Activated gamma-delta T cell treated with anti-CD3 and anti-CD28 coated beads, Interleukin-2, amount 50 U/mL, for 16 hours (primary cell): ENCODE data around the gene MGMT.

Source experiments
- DNase-seq: peaks from one replicate; pipeline ENCODE4 v3.0.0-alpha.2; 2020; ENCODE audit warnings: low read depth

MGMT gene

DNA sequence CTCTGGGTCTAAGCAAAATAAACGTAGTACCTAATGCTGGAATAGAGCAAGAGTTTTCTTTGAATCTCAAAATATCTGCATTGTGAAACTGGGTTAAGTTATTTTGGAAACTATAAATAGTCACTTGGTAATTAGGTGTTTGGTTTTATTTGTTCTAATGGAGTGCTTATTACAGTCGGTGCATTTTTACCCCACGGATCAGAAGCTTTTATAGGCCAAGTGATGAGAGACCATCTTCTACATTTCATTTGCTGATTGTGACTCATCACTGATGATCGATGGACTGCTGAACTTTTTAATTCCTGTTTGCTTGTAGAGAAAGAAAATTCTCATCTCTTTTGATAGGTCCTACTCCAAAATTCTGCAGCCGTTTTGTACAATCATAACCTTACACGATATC, 28.2 kb downstream of the MGMT start:
- no peak for DNase-seq

DNA sequence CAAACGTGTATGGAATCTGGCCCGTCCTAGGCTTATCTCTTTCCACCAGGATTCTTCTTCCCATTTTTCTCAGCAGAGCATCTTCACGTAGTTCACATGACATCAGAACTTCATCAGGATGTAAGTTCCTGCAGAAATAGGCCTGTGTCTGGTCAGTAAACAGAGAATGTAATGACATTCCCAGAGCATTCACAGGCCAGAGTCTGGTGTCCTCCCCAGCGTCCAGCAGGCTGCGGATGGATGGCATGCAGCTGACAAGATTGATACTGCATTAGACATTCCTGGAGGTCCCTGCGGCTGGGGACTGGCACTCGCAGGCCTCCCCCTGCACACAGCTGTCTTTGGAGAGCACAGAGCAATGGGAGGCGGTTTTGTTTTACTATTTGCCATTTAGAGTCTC, 28.7 kb downstream of the MGMT start:
- DNase-seq = no peak

DNA sequence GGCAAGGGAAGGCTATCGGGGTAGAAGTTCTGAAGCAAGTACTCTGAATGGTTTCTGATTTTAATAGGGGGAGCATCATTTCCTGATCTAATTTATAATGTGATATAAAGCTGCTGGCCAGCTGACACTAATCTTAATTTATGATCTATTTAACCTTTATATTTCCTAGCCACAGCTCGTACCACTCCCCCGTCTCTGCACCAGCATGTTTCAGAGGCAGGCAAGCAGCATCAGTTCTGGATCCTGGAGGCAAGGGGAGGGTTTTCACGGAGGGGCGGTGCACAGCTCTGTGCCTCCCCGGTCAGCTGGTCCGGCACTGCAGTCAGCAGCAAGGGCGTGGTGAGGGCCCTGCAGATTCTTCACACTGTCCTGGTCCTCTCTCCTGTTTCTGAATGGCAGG, 30.0 kb downstream of the MGMT start:
- no peak for DNase-seq

DNA sequence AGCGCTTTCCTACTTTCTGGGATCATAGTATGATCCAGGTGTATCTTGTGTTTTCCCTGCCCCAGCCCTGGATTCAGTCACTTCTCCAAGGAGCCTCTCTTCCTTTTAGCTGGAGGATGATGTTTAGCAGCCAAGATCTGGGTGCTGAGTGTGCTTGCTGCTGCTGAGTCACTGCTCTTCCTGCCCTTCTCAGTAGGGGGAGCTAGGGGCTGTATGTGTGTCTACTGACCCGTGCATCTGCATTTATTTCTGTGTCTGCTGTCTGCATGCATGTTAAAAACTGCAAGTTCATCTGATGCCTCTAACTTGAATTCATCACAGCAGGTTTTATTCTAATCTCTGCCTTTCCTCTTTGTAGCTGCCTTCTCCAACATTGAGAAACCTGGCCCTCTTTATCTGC, 31.6 kb downstream of the MGMT start:
- no peak for DNase-seq

DNA sequence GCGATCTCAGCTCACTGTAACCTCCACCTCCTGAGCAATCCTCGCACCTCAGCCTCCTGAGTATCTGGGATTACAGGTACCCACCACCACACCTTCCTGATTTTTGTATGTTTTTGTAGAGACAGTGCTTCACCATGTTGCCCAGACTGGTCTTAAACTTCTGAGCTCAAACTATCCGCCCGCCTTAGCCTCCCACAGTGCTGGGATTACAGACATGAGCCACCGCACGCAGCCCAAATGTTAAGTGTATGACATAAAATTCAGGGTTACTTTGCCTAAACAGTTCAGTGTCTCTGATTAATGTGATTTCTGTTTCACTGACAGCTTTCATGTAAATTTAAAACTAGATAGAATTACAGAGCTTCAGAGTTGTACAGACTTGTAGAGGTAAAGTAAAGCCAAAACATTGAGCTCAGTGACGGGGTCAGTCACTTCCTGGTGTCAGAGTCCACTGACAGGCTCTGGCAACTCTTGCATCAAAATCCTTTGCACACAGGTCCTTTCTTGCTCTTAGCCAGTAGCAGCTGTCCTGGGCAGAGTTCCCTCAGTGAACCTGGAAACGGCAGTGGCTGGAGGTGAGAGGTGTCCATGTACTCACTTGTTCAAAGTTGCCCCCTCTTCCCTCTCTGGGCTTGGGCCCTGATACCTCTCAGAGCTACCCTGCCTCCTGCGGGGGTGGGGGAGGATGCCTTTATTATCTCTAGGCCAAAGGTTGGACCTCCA, 33.7 kb downstream of the MGMT start:
- DNase-seq = no peak

DNA sequence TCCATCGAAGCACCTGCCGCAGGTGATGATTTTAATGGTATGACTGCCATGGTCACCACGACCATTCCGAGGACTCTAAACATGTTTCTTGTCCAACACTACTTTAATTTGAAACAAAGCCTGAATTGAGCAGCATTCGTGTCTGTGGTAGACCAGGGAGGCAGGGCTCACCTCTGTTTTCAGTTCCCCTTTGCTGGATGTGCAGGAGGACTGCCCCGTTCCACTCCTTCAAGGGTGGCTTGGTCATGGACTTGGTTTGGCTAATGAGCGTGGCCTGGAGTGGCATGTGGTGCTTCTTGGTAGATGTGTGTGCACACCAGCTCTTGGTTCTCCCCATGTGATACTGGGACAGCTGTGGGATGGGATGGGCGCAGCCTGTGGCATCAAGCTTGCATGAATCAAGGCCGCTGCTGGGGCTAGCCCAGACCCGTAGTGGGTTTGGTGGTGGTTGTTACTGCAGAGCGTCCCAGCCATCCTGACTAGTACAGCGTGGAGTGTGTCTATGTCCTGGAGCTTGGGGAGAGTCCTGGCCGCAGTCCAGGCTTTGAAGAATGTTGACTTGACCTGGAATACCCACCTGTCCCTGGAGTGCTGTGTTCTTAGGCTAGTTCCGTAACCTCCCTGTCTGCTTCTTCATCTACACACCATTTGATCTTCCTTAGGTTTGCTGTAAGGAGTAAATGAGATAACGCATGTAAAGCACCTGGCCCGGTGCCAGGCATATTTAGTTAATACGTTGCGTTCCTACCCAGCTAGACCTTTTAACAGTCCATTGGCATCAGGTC, 34.8 kb downstream of the MGMT start:
- DNase-seq = no peak

DNA sequence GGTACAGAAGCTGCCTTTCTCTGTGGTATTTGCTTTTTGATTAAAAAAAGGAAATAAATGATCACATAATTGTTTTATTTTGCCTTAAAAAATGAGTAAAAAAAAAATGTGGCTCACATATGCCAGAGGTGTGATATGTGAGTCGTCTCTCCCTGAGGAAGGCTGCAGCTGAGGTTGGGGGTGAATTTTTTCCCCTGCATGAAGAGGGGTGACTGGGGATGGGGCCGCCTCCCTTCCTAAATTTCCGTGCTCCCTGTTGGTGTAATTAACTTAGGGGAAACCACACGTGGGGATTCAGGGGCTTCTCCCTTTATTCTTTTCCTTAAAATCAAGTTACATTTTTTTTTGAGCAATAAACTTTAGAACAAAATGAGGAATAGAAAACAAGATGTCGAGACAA, 35.4 kb downstream of the MGMT start:
- no peak for DNase-seq

DNA sequence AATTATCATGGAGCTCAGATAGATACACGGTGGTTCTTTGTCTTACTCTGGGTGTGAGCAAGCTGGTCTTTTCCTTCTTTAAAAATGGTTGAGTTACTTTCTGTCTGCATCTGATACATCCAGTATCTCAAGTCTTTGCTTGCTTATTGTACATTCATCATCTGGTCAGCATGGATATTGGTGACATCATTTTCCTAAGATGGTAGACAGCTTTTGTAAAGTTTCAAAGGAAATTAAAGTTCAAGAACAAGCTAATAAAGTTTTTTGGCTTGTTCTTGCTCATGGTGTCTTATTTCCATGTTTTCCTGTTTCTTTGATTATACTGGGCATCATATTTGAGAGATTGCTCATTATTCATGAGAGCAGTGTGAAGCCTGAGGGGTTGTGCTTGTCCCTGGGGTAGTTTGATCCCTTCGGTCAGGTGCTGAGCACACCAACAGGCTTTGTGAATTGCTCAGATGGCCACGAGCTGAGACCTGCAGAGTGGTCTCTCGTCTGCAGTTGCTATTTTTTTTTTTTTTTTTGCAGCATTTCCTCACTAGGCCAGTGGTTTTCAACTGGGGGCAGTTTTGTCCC, 38.5 kb downstream of the MGMT start:
- DNase-seq = no peak

DNA sequence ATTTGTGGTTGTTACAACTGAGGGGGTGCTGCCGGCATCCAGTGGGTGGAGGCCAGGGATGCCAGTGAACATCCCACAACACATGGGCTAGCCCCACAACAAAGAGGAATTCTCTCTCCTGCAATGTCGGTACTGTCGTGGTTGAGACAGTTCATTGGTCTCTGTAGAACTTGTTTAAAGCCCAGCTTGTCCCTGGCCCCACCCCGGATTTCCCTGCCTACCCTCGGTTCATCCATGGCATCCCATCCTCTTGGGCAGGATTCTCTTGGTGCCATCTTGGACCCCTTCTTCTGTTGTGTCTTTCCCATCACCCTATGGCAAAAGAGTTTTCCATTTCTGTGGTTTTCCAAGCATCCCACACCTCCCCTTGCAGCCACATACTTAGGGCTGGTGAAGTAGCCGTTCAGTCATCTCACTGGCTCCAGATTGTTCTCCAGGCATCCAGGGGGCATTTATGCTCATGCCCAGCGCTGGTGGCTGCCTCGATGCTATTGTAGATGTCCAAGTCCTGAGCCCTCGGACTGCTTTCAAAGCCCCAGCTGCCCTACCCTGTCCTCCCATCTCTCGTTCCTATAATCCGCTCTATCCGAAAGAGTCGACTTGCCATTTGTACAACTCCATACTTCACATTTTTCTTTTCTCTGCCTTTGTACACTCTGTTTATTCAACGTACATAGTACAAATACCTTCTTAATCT, 39.2 kb downstream of the MGMT start:
- DNase-seq = no peak

DNA sequence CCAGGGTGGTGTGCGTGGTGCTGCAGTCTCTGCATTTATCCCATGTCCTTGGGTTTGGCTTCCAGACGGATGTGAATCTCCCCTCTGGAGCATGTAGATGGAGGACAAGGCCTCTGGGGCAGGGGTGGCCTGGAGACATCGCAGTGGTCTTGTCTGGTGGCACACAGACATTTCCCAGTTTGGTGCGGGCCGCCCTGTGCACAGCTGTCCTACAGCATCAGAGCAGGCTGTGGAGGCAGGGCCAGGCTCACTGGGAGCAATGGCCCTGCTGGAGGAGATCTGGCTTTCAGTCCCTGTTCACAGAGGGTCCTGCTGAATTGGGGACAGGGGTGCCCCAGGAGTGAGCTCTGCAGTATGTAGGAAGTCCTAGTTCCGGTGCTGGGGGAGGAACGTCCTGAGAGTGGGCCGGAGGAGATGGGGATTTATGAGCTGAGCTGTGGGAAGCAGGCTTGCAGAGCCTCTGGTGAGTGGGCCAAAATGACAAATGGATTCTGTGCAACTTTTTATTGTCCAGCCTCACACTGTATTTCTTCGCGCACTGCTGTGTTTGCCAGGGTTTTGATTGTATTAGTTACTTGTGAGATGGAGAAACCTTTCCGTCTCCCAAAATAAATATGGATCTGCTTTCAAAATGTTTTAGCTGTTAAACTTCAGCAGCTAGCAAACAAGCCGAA, 40.3 kb downstream of the MGMT start:
- DNase-seq = no peak

DNA sequence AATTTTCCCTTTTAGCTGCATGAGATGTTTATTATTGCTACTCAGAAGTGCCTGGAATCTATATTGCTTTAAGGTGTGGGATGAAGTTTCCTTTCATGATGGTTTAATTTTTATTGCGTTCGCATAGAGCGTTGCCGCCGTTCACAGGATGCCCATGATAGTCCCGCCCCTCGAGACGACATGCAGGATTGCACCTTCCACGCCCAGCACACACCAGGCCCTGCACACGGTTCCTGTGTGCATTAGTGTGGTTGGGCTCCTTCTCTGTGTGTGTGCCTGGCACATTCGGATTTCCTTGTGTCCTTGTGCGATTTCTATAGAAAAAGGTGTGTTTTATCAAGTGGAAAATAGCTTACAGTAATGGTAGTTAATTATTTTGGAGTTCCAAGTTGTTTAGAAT, 42.1 kb downstream of the MGMT start:
- no peak for DNase-seq

DNA sequence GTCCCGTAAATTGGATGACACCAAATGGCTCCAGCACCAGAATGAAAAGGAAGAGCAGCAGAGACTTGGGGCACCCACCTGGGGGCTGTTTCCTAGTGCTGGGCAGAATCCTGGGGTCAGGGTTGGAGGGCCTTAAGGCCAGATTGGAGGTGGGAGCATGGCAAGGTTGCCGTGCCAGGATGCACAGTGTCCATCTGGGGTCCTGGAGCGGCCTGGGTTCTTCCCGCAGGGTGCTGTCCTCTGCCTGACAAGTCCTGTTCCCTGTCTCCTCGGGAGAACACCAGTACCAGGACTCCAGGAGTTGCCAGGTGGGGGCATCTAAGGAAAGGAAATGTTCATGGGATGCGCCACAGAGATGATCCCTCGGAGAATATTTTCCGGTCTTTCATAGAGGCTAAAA, 42.8 kb downstream of the MGMT start:
- no peak for DNase-seq

DNA sequence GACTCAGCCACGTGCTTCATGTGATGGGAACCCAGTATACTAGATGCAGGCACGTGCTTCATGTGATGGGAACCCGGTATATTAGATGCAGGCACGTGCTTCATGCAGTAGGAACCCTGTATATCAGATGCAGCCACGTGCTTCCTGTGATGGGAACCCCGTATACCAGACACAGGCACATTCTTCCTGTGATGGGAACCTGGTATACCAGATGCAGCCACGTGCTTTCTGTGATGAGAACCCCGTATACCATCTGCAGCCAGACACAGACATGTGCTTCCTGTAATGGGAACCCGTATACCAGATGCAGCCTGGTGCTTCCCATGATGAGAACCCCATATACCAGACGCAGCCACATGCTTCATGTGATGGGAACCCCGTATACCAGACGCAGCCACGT, 44.0 kb downstream of the MGMT start:
- no peak for DNase-seq

DNA sequence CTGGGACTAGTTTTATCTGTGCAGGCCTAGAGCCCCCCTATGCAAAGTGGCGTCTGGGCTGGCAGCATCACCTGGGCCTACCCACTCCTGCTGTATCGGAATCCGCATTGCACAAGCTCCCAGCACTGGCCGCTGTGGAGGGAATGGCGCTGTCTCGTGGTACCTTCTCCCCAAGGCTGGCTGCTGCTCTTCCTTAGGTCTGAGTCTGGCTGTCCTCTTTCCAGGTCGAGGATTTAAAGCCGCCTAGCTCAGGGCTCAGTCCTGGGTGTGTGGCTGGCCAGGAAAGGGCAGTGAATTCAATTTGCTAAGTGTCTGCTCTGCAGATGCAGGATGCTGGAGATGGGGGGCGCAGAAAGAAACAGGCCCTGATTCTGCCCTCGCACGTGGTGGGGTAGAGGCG, 44.7 kb downstream of the MGMT start:
- DNase-seq = no peak

DNA sequence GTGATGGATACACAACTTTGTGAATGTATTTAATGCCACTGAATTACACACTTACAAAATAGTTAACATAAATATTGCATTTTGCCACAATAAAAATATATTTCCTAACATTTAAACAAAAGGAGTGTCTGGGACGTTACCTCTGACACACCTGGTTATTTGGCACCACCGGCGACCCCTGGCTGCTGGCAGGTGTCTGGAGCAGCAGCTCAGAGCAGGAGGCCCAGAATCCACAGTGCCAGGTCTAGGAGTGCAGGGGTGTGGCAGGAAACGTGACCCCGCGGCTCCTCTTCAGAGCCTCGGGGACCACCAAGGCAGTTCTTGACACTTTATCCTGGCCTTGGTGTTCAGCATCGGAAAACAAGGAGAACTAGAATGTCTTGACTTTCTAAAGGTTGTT, 46.3 kb downstream of the MGMT start:
- no peak for DNase-seq

DNA sequence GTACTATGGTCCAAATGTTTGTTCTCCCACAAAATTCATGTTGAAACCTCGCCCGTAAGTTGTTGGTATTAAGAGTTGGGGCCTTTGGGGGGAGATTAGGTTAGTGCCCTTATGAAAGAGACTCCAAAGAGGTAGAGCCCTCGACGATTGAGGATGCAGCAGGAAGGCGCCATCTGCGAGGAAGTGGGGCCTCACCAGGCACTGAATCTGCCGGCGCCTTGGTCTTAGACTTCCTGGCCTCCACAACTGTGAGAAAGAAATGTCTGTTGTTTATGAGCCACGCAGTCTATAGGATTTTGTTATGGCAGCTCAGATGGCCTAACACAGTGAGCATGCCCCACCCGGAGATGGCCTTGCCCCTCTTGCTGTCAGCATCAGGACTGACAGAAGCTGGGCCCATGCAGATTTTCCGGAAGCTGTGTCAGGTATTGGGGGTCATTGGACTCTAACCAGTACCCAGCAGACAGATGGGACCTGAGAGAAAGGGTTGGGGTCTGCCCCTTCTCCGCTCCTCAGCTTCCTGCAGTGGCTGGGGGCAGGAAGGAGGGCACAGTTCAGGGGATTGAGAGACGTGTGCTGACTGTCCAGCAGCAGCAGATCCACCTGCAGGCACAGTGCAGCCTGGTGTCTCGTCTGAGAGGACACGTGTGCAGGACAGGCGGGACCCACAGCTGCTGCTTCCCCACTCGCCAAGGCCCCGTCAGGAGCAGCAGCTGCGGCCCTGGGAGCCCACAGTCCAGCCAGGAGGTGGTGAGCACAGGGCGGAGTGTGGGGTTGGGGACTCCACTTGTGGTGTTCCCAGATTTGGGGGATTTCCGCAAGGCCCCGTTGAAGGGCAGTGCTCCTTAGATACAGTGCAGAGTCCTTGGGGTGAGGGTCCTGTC, 47.8 kb downstream of the MGMT start:
- no peak for DNase-seq

DNA sequence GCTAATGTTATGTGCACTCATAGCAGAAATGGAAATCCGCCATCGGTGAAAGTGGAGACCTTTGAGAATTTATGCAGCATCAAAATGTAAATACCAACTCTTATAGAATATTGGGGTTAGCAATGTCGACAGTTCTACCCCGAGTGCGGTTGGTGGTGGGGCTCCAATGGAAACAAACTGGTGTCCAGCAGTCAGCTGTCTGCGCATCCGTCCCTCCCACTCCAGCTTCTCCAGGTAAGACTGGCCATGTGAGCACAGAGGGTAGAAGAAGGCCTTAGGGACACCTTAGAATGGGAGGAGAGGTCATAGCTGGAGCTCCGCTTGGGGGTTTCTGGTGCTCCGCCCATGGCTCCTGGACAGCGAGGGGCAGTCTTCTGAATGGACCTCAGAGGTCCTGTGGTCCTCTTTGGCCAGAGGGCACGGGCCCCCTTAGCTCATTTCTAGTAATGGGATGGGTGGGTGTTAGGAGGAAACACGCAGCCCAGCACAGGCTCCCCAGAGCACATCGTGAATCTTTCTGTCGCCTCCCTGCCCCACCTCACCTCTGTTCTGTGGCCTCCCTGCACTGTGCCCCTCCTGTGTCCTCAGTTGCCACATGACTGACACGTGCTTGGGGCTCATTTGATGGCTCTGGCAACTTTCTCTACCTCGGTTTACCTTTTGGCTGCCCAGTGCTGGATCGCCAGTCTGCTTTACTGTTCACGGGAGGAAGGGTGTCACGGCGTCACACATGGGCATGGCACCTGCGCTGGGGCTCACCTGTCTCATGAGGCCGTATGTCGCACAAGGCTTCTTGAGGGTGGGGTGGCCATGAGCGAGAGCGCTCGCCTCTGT, 50.0 kb downstream of the MGMT start:
- DNase-seq = no peak

DNA sequence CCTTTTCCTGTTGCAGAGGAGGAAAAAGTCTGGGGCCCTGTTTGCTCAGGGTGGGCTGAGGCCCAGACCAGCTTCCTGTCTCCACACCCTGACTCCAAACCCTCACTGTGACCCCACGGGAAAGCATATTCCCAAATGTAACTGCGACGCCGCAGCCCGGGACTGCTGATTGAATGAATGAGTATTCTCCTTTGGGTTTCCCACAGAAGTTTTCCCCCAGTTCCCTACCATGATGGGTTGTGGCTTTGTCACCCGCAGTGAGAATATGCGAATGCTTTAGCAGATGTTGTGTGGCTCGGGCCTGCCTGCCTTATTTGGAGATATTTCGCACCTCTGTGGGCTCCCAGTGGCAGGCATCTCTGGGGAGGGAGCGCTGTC, 50.6 kb downstream of the MGMT start:
- DNase-seq = no peak

DNA sequence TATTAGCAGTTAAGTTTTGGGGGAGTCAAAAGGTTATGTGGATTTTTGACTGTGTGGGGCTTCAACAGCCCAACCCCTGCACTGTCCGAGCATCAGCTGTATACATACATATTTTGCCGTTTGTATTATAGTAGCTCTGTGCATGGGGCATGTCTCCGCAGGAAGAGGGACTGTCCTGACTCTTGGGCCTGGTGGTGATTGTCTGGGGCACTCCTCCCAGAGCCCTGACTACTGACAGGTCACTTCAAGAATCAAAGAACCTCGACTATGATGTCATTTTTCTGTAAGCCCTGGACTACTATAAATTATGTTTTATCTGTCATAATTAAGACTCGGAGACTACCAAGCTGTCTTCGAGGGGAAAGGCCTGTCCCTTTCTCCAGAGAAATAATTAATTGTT, 51.8 kb downstream of the MGMT start:
- no peak for DNase-seq

DNA sequence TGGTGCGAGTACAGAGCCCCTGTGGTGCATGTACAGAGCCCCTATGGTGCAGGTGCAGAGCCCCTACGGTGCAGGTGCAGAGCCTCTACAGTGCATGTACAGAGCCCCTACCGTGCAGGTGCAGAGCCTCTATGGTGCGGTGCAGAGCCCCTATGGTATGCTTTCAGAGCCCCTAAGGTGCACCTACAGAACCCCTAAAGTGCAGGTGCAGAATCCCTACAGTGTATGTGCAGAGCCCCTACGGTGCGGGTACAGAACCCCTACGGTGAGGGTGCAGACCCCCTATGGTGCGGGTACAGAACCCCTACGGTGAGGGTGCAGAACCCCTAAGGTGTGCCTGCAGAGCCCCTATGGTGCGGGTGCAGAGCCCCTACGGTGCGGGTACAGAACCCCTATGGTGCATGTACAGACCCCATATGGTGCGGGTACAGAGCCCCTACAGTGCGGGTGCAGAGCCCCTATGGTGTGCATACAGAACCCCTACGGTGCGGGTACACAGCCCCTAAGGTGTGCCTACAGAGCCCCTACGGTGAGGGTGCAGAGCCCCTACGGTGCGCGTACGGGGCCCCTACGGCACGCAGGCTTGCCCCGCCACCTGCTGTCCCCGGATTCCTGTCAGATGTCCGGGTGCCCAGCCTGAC, 53.5 kb downstream of the MGMT start:
- DNase-seq = no peak
